PC-3 (cell line): ENCODE data around the gene PHF21B.

Source experiments
- EZH2 ChIP-seq: fragments of 300-600 bp; sonication (generic); IDR thresholded peaks from one replicate; pipeline ENCODE4 v1.6.1; 2017; ENCODE audit warnings: antibody characterized with exemption, mild to moderate bottlenecking, low read length; ENCODE audit not compliant: unreplicated experiment
- EZH2phosphoT487 ChIP-seq: fragments of 300-600 bp; sonication (generic); IDR thresholded peaks from 2 replicates; pipeline ENCODE4 v1.6.1; 2018; ENCODE audit warnings: mild to moderate bottlenecking, antibody characterized with exemption, low read length, borderline replicate concordance
- TF ChIP-seq, protein P1 (sequence below): fragments of 300-600 bp; sonication (generic); conservative IDR thresholded peaks from 2 replicates; pipeline ENCODE4 v1.5.1; 2017; ENCODE audit warnings: antibody characterized with exemption, low read depth, mild to moderate bottlenecking, low read length

DNA sequence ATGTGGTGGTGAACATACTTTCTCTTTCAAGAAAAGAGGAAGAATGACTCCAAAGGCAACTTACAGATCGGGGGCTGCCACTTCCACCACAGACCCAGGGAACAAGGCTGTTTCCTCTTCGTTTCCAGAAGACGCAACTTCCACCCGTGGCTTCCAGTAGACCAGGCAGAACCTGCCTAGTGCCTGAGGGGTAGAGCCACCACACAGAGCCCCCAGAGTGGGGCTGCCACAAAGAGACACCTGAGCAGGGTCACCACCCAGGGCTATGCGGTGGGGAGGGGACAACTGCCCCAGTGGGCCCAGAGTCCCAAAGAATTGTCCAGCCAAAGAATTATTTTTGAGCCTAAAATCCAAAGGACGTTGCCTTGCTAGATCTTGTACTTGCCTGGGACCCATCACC, 16.7 kb upstream of the PHF21B start:
- TF ChIP-seq, protein P1, sequence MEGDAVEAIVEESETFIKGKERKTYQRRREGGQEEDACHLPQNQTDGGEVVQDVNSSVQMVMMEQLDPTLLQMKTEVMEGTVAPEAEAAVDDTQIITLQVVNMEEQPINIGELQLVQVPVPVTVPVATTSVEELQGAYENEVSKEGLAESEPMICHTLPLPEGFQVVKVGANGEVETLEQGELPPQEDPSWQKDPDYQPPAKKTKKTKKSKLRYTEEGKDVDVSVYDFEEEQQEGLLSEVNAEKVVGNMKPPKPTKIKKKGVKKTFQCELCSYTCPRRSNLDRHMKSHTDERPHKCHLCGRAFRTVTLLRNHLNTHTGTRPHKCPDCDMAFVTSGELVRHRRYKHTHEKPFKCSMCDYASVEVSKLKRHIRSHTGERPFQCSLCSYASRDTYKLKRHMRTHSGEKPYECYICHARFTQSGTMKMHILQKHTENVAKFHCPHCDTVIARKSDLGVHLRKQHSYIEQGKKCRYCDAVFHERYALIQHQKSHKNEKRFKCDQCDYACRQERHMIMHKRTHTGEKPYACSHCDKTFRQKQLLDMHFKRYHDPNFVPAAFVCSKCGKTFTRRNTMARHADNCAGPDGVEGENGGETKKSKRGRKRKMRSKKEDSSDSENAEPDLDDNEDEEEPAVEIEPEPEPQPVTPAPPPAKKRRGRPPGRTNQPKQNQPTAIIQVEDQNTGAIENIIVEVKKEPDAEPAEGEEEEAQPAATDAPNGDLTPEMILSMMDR: no peak
- TF ChIP-seq EZH2 (no peak), EZH2phosphoT487 (no peak)
